HCT116 (cell line): ENCODE data around the gene SEBOX.

Source experiments
- CTCF ChIP-seq, 3 experiments: fragments of 200-600 bp in 1 of 3; sonication (generic) in 1 of 3; IDR thresholded peaks in 2 of 3; conservative IDR thresholded peaks in 1 of 3; 2 replicates each; pipeline ENCODE4 v1.5.1; 2012 to 2017; ENCODE audit warnings: low read depth in 2 of 3, low read length in 2 of 3, antibody characterized with exemption in 1 of 3, borderline replicate concordance in 1 of 3, control low read depth in 1 of 3, mild to moderate bottlenecking in 1 of 3, mixed read lengths in 1 of 3, mixed run types in 1 of 3, moderate library complexity in 1 of 3; ENCODE audit not compliant: insufficient read depth in 1 of 3
- SRF ChIP-seq: IDR thresholded peaks from 2 replicates; pipeline ENCODE4 v1.6.1; 2012; ENCODE audit warnings: low read depth
- TF ChIP-seq, protein P1 (sequence below): IDR thresholded peaks from 2 replicates; pipeline ENCODE4 v1.6.1; 2012

GRCh38 chr17:28385037-28385400 lies 20.0 kb upstream of the SEBOX start:
- TF ChIP-seq, protein P1, sequence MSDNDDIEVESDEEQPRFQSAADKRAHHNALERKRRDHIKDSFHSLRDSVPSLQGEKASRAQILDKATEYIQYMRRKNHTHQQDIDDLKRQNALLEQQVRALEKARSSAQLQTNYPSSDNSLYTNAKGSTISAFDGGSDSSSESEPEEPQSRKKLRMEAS, result no peak
- TF ChIP-seq SRF (no peak), CTCF (IDR thresholded peaks at IDR 0.05 in 2 of 3, conservative IDR thresholded peaks at IDR 0.05 in 1 of 3; ENCODE audit: borderline replicate concordance in 1 of 3, insufficient read depth in 1 of 3, low read depth in 2 of 3, low read length in 2 of 3) (no peak)
